Measurements from ENCODE around the gene RALGPS1.

The RALGPS1 gene

GRCh38 chr9:127207734-127208410, 293.3 kb downstream of the RALGPS1 start:
- no peak for ATAC-seq (ENCODE audit: low read depth)
- DNase-seq (ENCODE audit: low spot score) = no peak
- H3K4me1 ChIP-seq (ENCODE audit: insufficient read depth, poor library complexity, severe bottlenecking) = no peaks in the 10 kb centered on the region
- H3K4me3 ChIP-seq (ENCODE audit: severe bottlenecking) = no peak overlapping the region
- H3K9me3 ChIP-seq (ENCODE audit: severe bottlenecking) = no peaks in the 10 kb centered on the region
- H3K36me3 ChIP-seq (ENCODE audit: low read depth) = no peaks in the 10 kb centered on the region
- no peaks in the 10 kb centered on the region for H3K27me3 ChIP-seq (ENCODE audit: insufficient read depth, poor library complexity, severe bottlenecking)
- no peak for TF ChIP-seq CTCF (IDR thresholded peaks at IDR 0.05; ENCODE audit: poor library complexity, severe bottlenecking)
- H3K27ac ChIP-seq (ENCODE audit: poor library complexity, severe bottlenecking) = no peak overlapping the region

- Histone ChIP-seq H3K27me3 (ENCODE audit: insufficient read depth, poor library complexity, severe bottlenecking) (no peaks in the 10 kb centered on the region), H3K4me3 (ENCODE audit: severe bottlenecking) (no peak overlapping the region), H3K27ac (ENCODE audit: poor library complexity, severe bottlenecking) (no peak overlapping the region), H3K4me1 (ENCODE audit: insufficient read depth, poor library complexity, severe bottlenecking) (no peaks in the 10 kb centered on the region), H3K9me3 (ENCODE audit: severe bottlenecking) (no peaks in the 10 kb centered on the region), H3K36me3 (ENCODE audit: low read depth) (no peaks in the 10 kb centered on the region)
- ATAC-seq (ENCODE audit: low read depth) (no peak), DNase-seq (ENCODE audit: low spot score) (no peak)
- no peak for TF ChIP-seq CTCF (IDR thresholded peaks at IDR 0.05; ENCODE audit: poor library complexity, severe bottlenecking)
Observed at GRCh38 chr9:127208416-127208815, 293.8 kb downstream of the RALGPS1 start.

- Histone ChIP-seq H3K9me3 (ENCODE audit: severe bottlenecking) (no peaks in the 10 kb centered on the region), H3K27ac (ENCODE audit: poor library complexity, severe bottlenecking) (no peak overlapping the region), H3K4me1 (ENCODE audit: insufficient read depth, poor library complexity, severe bottlenecking) (no peaks in the 10 kb centered on the region), H3K36me3 (ENCODE audit: low read depth) (no peaks in the 10 kb centered on the region), H3K27me3 (ENCODE audit: insufficient read depth, poor library complexity, severe bottlenecking) (no peaks in the 10 kb centered on the region), H3K4me3 (ENCODE audit: severe bottlenecking) (no peak overlapping the region)
- DNase-seq (ENCODE audit: low spot score) (no peak), ATAC-seq (ENCODE audit: low read depth) (no peak)
- no peak for TF ChIP-seq CTCF (IDR thresholded peaks at IDR 0.05; ENCODE audit: poor library complexity, severe bottlenecking)
Observed at GRCh38 chr9:127209220-127209619, 294.6 kb downstream of the RALGPS1 start.

- DNase-seq (ENCODE audit: low spot score) (no peak), ATAC-seq (ENCODE audit: low read depth) (no peak)
- Histone ChIP-seq H3K27me3 (ENCODE audit: insufficient read depth, poor library complexity, severe bottlenecking) (no peaks in the 10 kb centered on the region), H3K9me3 (ENCODE audit: severe bottlenecking) (no peaks in the 10 kb centered on the region), H3K4me3 (ENCODE audit: severe bottlenecking) (no peak overlapping the region), H3K36me3 (ENCODE audit: low read depth) (no peaks in the 10 kb centered on the region), H3K27ac (ENCODE audit: poor library complexity, severe bottlenecking) (no peak overlapping the region), H3K4me1 (ENCODE audit: insufficient read depth, poor library complexity, severe bottlenecking) (no peaks in the 10 kb centered on the region)
- no peak for TF ChIP-seq CTCF (IDR thresholded peaks at IDR 0.05; ENCODE audit: poor library complexity, severe bottlenecking)
Observed at GRCh38 chr9:127209948-127210640, 295.5 kb downstream of the RALGPS1 start.
